Kasumi-1 (cell line): ENCODE data around the gene SORL1.

ENCODE experiments used
- DNase-seq, 2 experiments: peaks; one replicate each; lab custom pipeline; 2025; lab: John Stamatoyannopoulos, UW

Gene SORL1

GRCh38 chr11:121535129-121535796 lies 83.1 kb downstream of the SORL1 start:
- DNase-seq = no peak

- no peak for DNase-seq
Observed at GRCh38 chr11:121536126-121536525, 84.0 kb downstream of the SORL1 start.

DNA sequence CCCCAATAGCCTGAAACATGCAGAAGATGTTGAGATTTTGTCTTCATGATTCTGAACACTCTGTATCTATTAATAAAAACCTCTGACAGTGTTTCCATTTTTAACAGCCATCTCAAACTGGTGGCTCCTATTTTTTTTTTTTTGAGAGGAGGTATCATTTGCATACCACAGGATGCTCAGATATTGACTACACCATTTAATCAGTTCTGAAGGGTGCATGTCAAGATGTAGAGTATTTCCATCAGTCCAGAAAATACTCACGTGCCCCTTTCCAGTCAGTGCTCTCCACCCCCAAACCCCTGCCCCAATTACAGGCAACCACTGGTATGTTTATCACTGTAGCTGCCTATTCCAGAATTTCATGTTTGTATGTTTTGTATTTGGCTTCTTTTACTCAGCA lies 85.9 kb downstream of the SORL1 start:
- no peak for DNase-seq

GRCh38 chr11:121539000-121539399 lies 86.9 kb downstream of the SORL1 start:
- DNase-seq = no peak

GRCh38 chr11:121540627-121541026 lies 88.5 kb downstream of the SORL1 start:
- no peak for DNase-seq

DNA sequence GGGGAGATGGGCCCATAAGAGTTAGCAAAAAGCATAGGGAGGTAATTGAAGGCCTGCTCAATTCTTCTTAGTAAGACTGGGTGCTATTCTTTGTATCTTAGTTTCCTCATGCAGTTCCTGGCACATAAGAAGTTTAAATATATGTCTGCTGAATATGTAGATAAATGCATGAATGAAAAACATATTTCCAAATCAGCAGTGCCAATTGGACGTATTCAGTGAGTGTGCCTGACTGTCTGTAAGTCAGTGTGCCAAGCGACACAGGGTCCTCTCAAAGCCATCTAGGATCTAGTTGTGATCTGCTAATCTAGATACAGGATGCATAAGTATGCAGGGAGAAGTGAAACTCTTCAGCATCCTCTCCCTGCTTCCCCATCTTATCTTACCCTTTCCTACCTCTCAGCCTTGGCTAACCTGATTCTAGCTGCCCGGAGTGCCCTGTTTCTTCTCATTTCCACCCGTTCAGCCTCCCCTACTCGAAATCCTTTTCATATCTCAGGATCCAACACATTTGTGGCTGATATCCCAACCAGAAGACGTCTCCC lies 91.8 kb downstream of the SORL1 start:
- no peak for DNase-seq

GRCh38 chr11:121544956-121545355 lies 92.8 kb downstream of the SORL1 start:
- DNase-seq = peak; percentile 80 to 85

DNA sequence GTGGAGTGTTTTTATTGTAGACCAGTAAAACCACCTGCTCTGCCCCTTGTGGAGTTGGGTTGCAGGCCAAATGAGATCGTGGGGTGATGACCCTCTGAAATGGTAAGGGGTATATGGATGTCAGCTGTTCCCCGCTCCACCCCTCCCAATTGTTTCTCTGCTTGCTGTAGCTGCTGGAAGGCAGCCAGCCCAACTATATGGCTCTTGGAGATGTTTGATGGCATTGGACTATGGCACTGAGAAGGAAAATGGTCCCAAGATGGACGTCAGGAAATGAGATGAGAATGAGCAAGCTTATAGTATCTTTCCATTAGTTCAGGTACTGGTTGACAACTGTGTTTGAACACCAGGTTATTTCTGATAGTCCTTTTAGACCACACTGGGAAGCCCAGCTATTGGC lies 95.5 kb downstream of the SORL1 start:
- no peak for DNase-seq

GRCh38 chr11:121550247-121551030 lies 98.3 kb downstream of the SORL1 start:
- no peak for DNase-seq

- no peak for DNase-seq
Observed at GRCh38 chr11:121551463-121551862, 99.3 kb downstream of the SORL1 start.

DNA sequence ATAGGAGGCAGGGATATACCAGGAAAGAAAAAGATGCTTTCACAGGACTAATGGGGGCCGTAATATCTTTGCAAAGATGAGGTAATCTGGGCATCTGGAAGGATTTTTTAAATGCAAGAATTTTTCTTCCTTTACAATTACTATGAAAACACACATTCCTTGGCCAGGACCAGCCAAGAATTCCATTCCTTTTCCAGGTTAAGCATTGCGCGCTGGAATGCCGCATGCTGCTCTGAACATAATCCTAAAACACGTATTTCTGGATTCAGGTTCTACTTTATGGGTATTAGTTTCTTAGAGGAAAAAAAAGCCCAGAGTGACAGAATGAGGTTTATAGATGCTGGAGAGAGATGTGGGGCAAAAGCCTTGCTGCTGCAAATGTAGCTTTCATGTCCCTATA lies 100.0 kb downstream of the SORL1 start:
- DNase-seq = no peak

- DNase-seq = no peak
Observed at GRCh38 chr11:121552644-121553043, 100.5 kb downstream of the SORL1 start.

DNA sequence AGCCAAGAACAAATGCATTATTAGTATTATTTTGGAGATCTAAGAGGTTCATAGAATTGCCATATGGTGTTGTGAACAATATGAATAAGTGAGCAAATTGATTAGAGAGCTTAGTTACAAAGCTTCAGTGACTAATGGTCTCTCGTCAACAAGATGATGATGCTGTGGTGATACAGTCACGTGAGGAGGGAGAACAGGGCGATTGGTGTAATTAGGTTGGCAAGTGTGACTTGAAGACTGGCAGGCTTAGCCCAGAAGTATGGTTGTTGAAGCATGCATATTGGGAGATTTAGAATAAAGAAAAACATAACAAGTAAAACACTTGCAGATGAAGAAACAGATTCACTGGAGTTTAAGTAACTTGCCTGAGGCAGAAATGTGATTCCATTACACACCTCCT lies 101.3 kb downstream of the SORL1 start:
- DNase-seq = no peak

GRCh38 chr11:121553806-121554205 lies 101.7 kb downstream of the SORL1 start:
- no peak for DNase-seq

DNA sequence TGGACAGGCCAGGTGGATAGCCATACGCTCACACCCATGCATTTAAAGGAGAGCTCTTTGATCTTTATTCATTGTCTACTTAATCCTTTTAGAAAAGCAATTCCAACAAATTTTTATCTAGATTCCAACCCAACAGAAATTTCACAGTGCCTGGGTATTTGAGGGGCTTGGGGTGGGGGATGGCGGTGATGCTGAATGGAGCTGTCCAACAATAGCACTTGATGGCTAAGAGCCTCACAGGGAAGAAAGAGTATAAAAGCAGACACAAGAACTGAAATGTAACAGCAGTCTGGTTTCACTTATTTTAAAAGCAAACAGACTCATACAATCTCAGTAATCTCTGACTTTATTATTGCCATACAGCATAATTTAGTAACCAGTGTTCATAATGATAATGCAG lies 102.4 kb downstream of the SORL1 start:
- no peak for DNase-seq

GRCh38 chr11:121555121-121555520 lies 103.0 kb downstream of the SORL1 start:
- DNase-seq = no peak

DNA sequence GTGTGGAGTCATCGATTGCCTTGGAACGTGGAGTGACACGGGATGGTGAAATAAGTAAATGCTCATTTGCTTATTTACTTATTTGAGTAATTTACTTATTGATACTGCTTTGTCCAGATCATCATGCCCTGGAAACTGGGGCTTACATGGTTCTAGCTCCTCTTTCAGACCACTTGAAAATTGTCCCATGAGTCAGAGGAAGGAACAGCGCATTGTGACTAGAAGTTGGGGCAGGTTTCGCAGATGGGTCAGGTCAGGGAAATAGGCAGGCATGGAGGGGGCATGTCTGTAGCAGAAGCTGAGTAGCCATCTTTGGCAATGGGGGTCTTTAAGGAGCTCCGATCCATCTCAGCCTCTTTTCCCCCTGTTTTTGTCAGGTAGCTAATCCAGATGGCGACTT lies 104.8 kb downstream of the SORL1 start:
- DNase-seq = no peak

GRCh38 chr11:121557348-121557747 lies 105.2 kb downstream of the SORL1 start:
- peak; percentile 28 to 30 for DNase-seq

GRCh38 chr11:121559606-121560200 lies 107.6 kb downstream of the SORL1 start:
- DNase-seq = no peak

DNA sequence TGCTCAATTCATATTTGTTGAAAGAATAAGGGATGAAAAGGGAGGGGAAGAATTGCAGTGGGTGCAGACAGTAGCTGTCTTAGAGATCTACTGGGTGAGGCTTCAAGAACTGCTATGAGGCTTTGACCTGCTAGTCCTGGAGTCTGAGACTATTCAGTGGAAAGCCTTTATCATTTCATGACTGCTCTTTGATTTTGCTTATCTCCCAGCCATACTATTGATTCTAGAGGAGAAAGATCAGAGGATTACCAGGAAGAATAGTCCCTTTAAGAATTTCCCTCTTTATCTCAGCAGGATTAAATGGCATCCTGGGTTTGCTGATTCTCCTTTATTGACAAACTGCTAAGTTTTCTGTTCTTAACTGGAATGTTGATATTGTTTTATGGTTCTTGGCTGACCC lies 108.1 kb downstream of the SORL1 start:
- no peak for DNase-seq

GRCh38 chr11:121561240-121561639 lies 109.1 kb downstream of the SORL1 start:
- DNase-seq = no peak

- no peak for DNase-seq
Observed at GRCh38 chr11:121561716-121562115, 109.6 kb downstream of the SORL1 start.

DNA sequence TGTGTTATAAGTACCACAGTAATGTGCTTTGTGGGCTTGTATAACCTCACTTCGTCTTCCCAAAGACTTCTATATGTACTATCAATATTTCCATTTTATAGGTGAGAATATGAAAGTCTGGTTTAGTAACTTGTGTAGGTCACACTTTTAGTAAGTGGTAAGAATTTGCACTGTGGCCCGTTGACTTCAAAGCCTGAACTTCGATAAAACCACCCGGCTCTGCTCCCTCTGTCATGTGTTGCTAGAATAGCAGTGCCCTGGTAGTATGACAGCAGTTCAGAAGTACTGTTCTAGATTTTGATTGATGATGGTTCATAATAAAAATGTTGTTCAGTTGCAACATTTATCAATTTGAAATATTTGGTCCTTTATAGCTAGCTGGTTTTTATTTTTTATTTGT lies 110.9 kb downstream of the SORL1 start:
- no peak for DNase-seq
